ENCODE measurements around the gene CD58.

Gene CD58

DNA sequence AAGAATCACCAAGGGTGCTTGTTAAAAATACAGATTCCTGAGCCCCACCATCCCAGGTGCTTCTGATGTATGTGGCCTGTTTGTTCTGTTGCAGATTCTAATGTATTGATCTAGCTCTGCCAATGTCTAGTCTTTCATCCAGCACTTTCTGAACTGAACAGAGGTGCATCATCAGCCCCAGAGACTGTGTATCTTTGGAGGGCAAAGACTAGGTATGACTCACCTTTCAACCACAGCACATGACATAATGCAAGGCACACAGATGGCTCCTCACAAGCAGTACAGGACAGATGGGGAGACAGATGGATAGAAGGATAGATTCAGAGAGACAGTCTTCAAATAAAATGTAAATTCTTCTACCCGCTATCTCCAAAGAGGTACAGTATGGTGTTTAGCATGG is 32.3 kb downstream of the CD58 start:
- peak; percentile 60 for DNase-seq (ENCODE audit: low spot score)

GRCh38 chr1:116537898-116538297 is 32.9 kb downstream of the CD58 start:
- DNase-seq (ENCODE audit: low spot score): no peak

- DNase-seq (ENCODE audit: low spot score): peak; percentile 30
These were observed 33.6 kb downstream of the CD58 start for GRCh38 chr1:116537040-116537831.

GRCh38 chr1:116534014-116534739 is 36.6 kb downstream of the CD58 start:
- DNase-seq (ENCODE audit: low spot score): no peak

DNA sequence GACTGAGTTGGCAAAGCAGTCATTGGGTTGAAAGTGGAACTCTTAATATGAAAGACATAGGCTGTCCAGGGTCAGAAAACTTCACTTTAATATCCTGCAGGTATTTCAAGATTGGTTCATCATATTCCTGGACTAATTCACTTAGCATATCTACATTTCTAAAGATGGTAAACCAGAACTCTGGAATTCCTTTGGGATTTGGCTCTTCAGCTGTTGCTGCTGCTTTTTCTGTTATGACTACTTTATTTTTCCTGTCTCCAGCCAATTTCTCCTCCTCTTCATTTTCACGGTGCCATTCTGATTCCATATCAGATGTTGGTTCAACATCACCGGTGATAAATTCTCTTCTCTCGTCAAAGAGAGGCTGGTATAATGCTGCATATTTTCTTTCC is 37.4 kb downstream of the CD58 start:
- no peak for DNase-seq (ENCODE audit: low spot score)

DNA sequence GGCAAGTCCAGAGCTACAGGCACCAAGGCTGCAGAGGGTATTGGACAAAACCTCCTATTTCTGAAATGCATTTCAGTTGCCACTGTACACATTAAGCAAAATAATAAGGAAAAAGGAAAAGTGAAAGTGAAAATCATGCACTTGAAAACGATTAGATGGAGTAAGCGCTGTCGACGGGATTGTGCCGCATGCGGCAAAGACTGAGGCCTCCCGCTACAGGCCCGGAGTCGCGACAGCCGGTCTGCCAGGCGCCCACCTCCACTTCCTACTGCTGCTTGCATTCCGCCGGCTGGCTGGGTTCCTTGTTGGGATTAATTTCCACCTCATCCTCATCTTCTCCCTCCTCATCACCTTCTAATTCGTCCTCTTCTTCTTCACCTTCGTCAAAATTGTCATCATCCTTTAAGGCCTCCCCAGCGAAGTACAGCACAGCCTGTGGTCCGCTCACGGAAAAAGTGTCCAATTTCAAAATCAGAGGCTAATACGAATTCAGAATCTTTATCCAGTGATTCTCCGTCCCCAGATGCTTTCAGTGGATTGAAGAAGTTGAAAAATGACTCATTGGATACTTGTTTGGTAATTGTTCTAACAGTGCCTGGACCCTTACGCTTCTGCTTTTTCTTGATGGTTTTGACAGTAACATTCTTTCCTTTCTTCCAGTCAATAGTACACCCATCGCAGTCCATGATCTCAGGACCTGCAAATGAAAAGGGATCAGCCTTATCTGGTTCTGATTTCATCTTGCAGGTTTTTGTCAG is 38.0 kb downstream of the CD58 start:
- DNase-seq (ENCODE audit: low spot score): no peak

GRCh38 chr1:116531917-116532316 is 38.9 kb downstream of the CD58 start:
- no peak for DNase-seq (ENCODE audit: low spot score)

DNA sequence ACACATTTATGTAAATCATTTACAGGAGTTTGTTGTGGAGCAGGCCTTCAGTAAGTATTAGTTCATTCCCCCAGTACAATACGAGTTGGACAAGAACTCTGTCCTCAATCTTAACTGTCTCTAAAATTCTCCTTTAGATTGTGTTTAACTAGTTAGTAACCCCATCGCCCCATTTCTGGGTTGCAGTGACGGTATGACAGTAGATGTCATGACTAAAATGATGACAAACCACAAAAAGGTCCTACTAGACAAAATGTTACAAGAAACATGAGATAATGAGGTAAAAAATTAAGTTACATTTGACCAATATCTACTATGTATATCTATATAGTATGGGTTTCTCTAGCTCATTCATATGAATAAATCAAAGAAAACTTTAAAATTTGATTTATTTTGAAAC is 41.1 kb downstream of the CD58 start:
- no peak for DNase-seq (ENCODE audit: low spot score)

DNA sequence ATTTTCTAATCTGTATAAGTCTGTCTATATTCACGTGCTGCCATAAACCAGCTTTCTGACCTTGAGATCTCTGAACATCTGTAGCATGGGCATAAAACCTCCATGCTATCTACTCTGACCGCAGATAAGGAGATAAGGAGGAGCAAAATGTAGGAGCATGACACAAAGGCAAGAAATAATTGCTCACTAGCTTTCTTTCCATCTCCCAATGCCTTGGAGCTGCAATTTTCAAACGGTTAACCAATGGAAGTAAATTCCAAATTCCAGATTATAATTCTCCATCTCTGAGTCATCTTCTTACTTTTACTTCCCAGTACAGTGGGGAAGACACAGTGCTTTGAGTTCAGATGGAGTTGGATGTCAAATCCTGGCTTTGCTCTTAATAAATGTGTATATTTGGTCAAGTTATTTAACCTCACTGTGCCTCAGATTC is 41.6 kb downstream of the CD58 start:
- DNase-seq (ENCODE audit: low spot score): no peak

GRCh38 chr1:116528329-116529083 is 42.3 kb downstream of the CD58 start:
- no peak for DNase-seq (ENCODE audit: low spot score)

- no peak for DNase-seq (ENCODE audit: low spot score)
These were observed 45.4 kb downstream of the CD58 start for GRCh38 chr1:116525440-116525839.

DNA sequence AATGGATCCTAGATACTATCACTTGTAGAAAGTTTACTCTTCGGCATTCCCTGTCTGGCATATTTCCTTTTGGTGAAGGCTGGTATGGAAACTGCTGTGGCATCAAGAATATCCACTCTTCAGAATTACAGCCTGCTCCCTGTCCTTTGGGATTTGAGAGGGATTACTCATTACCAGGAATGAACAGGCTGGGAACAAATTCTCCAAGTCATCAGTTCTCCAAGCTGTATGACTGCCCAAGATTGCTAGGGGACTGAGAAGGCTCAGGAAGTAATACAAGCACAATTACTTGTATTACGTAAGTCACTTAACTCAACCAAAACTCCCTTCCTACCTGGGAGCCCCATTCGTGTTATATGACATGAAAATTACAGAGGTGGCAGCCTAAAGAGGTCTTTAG is 49.6 kb downstream of the CD58 start:
- DNase-seq (ENCODE audit: low spot score): no peak

DNA sequence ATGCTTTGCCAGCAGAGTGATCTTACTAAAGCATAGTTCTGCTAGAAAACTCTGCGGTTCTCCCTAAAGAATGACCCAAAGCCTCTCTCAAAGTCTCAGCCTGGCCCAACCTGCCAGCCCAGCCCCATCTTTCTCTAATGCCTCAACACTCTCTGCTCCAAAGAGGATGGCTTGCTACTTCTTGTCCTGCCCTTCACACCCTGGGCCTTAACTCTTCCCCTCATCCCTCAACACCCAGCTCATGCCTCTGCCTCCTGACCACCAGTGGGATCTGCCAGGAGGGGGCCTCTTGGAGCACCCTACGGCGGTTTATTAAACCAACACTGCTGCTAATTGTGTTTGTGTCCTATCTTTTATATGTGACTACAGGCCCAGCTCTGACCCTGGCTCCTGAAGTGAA is 52.4 kb downstream of the CD58 start:
- no peak for DNase-seq (ENCODE audit: low spot score)

DNA sequence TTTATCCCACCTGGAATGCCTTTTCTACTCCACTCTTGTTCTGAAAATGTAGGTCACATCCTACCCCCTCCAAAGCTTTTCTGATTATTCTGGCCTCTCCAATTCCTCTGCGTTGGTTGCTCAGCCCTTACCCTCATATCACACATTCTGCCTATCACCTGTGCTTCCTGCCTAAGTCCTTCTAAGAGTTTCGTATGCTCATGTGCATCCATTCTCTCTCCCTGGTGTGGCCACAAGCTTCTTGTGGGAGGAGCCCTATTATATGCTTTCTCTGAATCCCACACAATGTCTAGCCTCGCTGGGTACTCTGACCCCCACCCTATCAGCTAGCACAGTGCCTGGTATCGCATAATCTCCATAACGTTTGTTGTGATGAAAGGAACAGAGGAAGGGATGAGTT is 54.2 kb downstream of the CD58 start:
- no peak for DNase-seq (ENCODE audit: low spot score)

DNA sequence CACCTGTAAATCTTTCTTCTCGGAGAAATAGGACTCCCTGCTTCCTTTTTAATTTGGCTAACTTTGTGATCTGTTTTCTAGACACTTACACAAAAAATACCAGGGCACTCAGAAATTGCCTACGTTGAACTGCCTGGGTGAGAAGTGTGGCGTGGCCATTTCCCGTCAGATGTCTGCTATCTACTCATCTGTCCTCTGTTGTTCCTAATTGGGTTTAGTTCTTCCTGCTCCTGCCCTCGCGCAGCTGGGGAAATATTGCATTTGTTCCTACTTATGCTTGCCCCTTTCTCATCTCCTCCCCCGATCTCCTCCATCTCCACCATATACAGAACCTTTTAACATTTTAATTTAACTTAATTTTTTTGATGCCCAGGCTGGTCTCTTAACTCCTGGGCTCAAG is 55.1 kb downstream of the CD58 start:
- DNase-seq (ENCODE audit: low spot score): no peak

DNA sequence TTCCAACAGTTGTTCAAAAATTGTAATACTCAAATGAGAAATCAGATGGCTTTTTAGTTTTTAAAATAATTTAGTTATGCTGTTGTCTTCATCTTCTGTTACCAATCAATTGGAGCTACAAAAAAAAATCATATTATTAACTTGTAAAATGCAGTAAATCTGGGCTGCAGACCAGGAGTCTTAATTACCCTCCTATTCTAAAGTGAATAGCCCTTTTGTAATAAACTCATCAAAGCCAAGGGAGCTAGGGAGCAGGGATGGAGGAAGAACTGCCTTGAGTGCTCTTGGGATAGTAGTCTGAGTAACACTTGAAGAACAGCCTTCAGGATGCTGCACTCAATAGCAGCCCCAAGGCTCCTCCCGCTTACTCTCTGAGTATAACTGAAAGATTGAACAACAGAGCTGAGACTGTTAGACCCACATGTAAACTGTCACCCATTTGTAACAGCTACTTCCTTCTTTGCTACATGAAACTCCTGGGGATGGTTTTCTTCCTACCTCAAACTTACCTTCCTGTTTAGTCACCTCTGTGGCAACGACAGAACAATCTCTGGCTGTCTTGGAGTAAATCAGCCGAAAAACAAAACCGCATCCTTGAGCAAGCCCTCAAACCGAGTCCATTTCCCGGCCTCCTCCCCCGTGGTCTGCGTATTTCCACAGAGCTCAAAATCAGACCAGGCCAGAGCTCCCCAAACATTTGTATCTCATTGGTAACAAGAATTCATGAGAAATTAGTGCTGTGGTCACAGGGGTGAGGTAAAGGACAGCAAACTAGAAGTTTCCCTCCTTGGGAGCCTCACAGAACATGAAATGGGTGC is 55.9 kb downstream of the CD58 start:
- DNase-seq (ENCODE audit: low spot score): no peak

- DNase-seq (ENCODE audit: low spot score): no peak
These were observed 56.9 kb downstream of the CD58 start for GRCh38 chr1:116513956-116514355.

DNA sequence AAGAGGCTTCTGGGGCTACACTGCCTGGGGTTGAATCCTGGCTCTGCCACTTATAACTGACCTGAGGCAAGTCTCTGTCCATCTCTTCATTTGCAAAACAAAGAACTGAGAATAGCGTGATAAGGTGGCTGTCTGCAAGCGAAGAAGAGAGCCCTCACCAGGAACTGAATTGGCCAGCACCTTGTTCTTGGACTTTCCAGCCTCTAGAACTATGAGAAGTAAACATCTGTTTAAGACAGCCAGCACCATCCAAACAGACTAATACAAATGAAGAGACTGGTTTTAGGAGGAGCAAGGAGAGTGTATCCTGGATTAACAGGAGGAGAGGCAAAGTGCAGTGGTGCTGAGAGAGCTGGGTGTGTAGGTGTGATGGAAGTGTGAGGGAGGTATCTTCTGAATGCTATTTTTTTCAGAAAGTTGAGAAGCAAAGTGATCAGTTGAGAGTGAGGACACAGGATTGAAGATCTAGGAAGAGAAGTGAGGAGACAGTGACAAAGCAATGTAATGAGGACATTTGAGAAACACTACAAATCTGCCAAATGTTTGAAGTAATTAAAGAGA is 59.3 kb downstream of the CD58 start:
- DNase-seq (ENCODE audit: low spot score): no peak

DNA sequence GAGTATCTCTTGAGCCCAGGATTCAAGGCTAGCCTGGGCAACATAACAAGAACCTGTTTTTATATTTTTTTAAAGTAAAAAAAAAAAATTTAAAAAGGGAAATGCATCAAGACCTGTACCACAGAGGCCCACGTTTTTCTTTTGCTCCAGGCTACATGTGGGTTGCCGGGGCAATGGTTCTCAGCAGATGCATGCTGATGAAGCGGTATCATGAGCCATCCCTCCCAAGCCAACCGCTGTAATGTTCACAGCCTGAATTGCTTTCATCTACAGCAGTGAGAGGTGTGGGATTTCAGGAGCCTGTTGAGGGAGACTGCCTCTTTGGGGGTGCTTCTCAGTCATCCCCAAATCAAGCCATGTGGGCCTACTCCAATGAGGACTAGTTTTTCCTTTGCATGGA is 60.5 kb downstream of the CD58 start:
- no peak for DNase-seq (ENCODE audit: low spot score)

DNA sequence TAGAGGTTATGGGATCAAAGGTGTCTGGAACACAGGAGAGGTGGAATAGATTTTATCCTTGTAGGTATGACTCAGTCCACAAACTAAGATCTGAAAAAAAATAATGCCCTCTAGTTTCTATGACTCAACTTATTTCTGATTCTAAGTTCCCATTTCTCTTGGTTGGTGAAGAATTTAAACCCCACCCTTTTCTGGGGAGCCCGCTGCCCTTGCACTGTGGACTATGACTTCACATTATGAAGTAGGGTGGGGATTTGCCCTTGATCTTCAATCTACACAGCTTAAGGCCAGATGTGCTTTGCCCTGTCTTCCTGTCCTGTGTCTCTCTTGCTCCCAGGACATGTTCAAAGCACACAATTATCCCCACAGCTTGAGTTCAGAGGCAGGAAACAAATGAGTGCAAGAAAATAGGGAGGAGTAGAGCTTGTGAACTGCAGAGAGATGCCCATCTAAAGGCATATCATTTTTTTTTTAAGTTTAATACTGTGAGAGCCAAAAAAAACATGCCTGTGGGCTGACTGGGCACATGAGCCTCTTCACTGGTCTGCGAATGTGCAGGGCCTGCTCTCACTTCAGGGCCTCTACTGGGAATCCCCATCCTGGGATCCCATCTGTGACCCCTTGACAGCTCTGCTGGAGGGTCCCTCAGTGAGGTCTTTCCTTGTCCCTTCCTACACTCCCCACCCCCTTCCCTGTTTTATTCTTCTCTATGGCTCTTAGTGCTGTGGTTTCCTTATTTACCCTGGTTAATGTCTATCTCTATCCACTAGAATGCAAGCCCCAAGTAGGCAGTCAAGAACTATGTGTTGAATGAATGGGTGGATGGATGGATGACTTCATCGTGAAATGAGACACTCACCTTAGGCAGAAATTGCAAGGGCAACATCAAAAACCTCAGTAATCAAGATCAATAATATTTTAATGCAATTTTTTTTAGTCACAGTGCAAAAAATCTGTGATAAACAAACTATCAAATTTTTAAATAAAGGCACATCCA is 61.5 kb downstream of the CD58 start:
- DNase-seq (ENCODE audit: low spot score): no peak

Measured in RKO (cell line).